Endometrial microvascular endothelial cells (primary cell): ENCODE data around the gene ABL1. TPM values are rescaled to one million over a fixed set of nuclear protein-coding genes. Genes with fewer than 3 reads are reported as not detected.
"Not testable (repeated sequence)": the region's sequence is repeated elsewhere in the genome, so short reads cannot be mapped to it uniquely, and the experiment has no call there.

Source experiments
- in situ Hi-C: cut with HindIII; loops from 2 replicates; pipeline ENCODE4 v1.10.0; 2017; ENCODE audit warnings: low sequenced_read_pairs, low pct_unique_long_range_greater_than_20kb; ENCODE audit errors: inconsistent ontology term
- total RNA-seq: library from RNA; depleted of rRNA; stranded (reverse); fragments of >200 nt; gene quantifications from one replicate; pipeline ENCODE4 v1.2.3, GENCODE V29; 2015; ENCODE audit errors: inconsistent ontology term

Gene ABL1
- total RNA-seq = 38.0 TPM

DNA sequence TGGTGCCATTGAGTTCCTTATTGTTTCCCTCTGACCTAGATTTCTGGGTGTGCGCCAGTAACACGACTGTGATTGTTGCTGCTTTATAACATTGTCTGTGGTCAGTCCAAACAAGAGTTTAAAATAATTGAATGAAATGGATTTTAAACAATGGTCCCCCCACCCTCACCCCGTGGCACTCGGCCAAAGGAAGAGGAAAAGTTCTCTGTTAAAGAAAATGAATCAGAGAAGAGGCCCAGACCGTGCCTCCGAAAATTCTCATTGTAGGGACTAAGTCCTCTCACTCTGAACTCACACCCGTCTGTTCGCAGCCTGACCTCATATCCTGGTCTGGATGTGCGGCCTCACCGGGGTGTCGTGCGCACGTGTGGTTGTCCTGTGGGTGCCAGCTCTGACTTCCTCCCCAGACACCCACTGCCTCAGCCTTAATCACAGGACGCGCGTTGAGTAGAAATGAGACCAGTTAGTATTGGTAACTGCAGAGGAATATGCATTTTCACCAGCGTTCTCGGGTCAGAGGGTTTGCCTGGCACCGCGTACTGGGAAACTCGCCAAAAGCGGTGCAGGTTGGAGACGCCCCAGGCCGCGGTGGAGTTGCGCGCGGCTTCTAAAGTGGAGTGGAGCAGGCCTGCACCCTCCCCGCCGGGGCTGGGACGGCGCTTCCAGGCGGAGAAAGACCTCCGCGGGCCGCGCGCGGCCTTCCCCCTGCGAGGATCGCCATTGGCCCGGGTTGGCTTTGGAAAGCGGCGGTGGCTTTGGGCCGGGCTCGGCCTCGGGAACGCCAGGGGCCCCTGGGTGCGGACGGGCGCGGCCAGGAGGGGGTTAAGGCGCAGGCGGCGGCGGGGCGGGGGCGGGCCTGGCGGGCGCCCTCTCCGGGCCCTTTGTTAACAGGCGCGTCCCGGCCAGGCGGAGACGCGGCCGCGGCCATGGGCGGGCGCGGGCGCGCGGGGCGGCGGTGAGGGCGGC lies at the start of gene ABL1:
ABL1 (plus strand) TSS at position 884 of the 966 bp plus-strand sequence. CDS start 193 bp downstream, outside the sequence.
- in situ Hi-C loops = no loop called here

DNA sequence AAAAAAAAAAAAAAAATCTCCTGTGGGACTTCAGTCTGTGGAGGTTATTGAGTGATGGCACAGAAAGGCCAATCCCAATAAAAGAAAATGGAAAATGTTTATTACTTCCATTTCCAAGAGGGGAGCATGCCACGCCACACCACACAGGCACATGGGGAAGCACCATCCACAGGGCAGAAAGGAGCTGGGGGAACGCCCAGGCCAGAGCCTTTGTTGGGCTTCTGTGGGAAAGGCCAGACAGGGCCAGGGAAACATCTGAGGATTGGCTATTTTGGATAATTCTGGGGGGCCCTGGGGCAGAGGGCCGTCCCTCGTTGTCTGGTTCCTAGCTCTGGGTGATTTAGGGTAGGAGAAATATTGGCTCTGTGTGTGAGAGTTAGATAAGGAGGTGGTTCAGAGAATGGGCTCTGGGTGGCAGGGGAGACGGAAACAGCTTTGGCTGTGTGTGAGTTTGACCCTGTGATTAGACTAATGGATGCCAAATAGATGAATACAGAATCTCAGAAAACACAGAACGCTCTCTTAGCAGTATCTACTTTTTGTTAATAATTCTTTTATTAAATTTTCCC lies 49.0 kb upstream of the ABL1 start:
- in situ Hi-C loops = no loop called here

- in situ Hi-C loops = no loop called here
Measured at GRCh38 chr9:130786526-130786925, 48.5 kb upstream of the ABL1 start.

GRCh38 chr9:130789747-130790672 lies 45.0 kb upstream of the ABL1 start:
- in situ Hi-C loops = no loop called here

- in situ Hi-C loops = no loop called here
Measured at GRCh38 chr9:130791303-130791894, 43.7 kb upstream of the ABL1 start.

DNA sequence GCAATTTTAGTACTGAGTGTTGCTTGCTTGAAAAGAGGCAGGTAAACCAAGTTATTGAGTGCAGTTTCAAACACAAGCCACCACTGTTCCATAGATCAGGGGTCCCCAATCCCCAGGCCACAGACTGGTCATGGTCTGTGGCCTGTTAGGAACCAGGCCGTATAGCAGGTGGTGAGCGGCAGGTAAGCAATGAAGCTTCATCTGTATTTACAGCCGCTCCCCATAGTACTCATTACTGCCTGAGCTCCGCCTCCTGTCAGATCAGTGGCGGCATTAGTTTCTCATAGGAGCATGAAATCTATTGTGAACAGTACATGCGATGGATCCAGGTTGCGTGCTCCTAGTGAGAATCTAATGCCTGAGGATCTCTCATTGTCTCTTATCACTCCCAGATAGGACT lies 41.5 kb upstream of the ABL1 start:
- in situ Hi-C loops = no loop called here

GRCh38 chr9:130794021-130794420 lies 41.0 kb upstream of the ABL1 start:
- in situ Hi-C loops = not testable (repeated sequence)

DNA sequence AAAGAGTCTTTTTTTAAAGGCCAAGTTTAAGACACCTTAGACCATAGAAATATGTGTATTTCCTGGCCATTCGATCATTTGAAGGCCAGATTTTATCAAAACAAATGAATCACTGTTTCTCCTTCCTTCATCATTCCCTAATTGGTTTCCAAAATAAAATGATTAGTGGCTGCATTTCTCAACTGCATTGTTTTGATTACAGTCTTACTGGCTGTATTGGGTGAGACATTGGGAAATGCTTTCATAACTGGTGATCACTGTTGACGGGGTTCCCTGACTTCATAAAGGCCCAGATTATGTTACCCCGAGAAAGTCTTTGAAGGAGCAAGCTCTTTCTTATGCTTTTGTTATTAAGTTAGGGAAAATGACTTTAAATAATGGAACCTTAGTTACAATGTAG lies 40.6 kb upstream of the ABL1 start:
- in situ Hi-C loops = not testable (repeated sequence)

DNA sequence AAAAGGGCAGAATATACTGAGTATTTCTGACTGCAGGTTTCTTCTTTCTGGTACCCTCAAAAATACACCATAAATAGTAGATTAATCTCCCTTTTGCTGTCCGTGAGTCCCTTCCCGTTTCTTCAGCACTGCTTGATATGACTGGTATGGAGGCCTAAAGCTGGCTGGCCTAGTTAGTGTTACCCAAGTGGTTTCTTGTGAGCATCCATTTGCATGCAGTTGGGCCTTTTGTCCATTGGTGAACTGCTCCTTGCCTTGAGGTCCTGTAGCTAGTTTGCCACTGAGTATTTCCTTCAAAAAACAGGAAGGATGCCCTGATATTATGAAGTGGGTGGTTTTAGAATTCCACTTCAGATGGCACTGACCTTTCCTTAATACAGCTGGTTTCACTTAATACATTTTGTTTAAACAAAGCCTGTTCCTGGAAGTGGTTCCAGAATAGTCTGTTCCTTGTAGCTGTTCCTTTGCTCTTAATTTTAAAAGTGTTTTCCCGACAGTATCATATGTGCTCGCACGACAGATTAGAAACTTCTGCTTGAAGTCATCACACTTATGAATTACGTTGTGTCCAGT lies 40.0 kb upstream of the ABL1 start:
- in situ Hi-C loops = no loop called here

DNA sequence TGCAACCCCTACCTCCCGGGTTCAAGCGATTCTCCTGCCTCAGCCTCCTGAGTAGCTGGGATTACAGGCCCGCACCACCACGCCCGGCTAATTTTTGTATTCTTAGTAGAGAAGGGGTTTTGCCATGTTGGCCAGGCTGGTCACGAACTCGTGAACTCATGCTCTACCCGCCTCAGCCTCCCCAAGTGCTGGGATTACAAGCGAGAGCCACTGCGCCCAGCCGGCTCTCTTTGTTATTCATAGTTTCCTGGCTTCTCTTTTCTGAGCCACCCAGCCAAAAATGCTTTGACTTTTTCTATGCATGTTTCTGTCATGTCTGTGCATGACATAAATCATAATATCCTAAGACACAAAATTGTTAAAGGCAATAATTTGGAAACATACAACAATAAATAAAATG lies 31.9 kb upstream of the ABL1 start:
- in situ Hi-C loops = not testable (repeated sequence)

DNA sequence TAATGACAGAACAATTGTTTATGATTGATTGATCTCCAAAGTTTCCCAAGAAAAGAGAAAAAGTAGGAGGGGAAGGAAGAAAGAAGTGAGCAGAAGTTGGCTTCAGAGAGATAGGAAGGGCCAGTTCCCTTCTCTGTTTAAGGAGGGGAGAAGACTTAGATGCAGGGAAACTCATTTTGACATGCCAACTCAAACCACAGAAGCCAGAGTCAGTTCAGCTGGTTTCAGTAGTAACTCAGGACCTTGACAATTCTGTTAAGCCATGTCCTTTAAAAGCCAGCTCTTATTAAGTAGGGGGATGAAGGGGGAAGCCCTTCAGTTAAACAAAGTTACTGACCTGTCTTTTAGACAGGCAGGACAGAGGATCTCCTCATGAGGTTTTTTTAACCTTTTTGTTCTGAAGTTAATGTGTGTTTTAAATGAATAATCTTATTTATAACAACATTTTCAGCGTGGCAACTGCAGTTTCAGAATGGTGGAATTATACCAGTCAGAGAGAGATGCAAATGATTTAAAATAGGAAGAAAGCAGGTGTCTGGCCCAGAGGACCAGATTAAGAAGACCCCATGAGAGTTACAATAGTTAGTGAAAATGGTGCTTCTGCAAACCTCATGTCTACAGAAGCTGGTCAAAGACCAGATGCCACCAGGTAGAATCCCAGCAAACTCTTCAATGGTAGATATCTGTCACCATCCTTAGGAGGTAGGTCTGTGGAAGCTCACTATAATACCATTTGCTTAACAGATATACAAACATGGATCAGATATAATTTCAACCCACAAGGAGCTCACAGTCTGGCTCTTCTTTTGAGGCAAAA lies 29.3 kb upstream of the ABL1 start:
- in situ Hi-C loops = no loop called here

DNA sequence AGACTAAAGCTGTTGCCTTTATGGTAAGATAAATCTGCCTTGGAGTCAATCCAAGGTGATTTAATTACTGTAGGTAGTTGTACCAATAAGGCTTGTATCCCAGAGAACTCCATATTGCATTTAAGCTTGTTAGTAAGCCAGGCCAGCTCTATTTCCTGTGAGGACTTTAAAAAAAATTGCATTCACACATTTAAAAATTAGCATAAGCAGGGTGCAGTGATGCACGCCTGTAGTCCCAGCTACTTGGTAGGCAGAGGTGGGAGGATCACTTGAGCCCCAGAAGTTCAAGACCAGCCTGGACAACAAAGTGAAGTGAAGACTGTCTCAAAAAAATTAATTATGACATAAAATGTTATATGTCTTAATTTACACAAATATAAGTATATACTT lies 28.7 kb upstream of the ABL1 start:
- in situ Hi-C loops = no loop called here

DNA sequence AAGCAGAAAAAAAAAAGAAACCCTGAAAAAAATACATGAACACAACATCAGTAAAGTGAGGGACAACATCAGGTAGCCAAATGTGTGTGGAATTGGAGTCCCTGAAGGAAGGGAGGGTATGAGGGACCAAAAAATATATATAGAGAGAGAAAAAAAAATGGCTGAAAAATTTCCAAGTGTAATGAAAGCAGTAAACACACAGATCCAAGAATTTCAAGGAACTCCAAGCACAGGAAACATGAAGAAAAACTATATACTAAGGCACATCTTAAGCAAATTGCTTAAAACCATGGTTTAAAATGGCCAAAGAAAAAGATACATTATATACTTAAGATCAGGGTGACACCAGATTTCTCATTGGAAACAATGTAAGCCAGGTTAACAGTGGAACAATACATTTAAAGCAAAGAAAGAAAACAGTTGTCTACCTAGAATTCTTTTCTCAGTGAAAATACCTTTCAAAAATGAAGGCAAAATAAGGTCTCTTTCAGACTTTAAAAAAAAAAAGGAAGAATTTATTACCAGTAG lies 24.4 kb upstream of the ABL1 start:
- in situ Hi-C loops = no loop called here

DNA sequence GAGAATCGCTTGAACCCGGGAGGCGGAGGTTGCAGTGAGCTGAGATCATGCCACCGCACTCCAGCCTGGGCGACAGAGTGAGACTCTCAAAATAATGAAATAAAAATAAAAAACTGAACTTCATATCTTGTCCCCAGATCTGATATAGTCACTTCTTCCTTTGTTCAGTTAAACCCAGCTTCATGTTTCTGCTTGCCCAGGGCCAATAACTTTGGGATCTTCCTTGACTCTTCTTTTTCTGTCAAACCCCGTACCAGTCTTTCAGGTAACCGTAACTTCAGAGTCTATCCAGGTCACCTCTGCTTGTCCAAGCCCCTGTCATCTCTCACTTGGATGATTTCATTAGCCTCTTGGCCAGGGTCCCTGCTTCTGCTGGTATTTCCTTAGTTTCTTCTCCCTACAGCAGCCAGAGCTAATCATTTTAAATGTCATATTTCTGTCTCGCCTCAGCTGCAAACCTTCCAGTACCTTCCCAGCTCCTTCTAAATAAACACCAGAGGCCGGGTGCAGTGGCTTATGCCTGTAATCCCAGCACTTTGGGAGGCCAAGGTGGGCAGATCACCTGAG lies 19.7 kb upstream of the ABL1 start:
- in situ Hi-C loops = no loop called here

- in situ Hi-C loops = no loop called here
Measured at GRCh38 chr9:130817914-130818313, 17.1 kb upstream of the ABL1 start.

DNA sequence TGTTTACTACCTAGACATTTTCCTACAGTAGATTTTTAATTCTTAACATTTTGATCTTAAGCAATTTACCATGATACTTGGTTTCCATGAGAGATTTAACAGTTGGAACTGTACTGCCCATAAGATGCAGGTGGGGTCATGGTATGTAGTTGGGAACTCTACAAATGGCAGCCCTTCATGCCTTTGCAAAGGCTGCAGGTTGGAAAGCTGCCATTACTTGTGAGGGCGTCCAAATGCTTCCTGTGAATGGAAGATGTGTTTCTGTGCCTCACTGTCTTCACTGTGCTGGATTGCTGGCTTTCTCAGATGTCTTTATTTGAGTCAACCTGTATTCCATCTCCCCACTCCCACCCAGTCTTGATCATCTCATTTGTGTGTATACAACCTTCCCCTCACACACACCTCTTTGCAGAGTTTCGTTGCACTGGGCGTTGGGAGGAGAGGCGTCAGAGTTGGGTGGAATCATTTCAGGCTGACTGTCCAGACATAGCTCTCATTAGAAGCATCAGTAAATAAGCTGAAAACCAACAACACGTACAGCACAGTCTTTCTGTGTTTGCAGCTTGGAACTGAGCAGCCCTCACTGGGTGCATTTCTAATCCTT lies 14.8 kb upstream of the ABL1 start:
- in situ Hi-C loops = no loop called here

DNA sequence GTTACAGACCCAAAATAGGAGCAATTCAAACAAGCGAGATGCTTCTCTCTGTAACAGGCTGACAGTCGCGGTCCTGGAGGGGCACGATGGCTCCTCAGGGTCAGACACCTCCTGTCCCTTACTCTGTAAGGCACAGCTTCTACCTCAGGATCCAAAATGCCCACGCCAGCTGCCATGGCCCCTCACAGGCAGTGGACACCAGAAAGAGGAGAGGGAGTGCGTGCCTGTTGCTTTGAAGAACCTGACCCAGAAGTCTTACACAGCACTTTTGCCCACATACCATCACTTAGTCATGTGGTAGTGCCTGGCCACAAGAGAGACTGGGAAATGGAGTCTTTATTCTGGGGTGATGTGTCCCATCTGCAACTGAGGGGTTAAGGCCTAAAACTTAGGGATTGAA lies 11.6 kb upstream of the ABL1 start:
- in situ Hi-C loops = no loop called here
